ENCODE data around the gene PPFIBP1. TPM values are rescaled to one million over a fixed set of nuclear protein-coding genes. Genes with fewer than 3 reads are reported as not detected.
"Not testable (repeated sequence)": the region's sequence is repeated elsewhere in the genome, so short reads cannot be mapped to it uniquely, and the experiment has no call there.

PPFIBP1 gene
- total RNA-seq, 1 donor from 2014 or later: 330 TPM

- DNase-seq (ENCODE audit: missing footprints); ATAC-seq; intact Hi-C loops (cut with DNase I): not testable (repeated sequence)
These were observed 131.5 kb downstream of the PPFIBP1 start for GRCh38 chr12:27655476-27655875.

GRCh38 chr12:27657296-27657695, 133.3 kb downstream of the PPFIBP1 start:
- no peak for ATAC-seq
- DNase-seq (ENCODE audit: missing footprints): no peak
- intact Hi-C loops (cut with DNase I): no loop called here

DNA sequence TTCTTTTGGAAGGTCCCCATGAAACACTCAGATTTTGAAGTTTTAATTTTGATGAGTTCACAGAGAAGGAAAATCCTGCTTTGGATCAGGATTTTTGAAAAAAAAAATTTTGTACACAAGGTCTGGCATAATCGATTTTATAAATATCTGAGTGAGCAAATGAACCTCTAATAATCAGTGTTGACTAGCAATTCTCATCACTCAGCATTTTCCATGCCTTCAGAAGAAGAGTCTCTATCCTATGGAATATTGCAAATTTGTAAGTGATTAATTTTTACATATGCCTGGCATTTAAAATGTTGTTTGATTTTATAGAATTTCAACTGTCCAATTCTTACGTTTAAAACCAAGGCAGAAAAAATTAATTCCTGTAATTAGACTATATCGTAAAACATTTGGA, 141.7 kb downstream of the PPFIBP1 start:
- intact Hi-C loops (cut with DNase I): no loop called here
- ATAC-seq (no peak), DNase-seq (ENCODE audit: missing footprints) (no peak)

DNA sequence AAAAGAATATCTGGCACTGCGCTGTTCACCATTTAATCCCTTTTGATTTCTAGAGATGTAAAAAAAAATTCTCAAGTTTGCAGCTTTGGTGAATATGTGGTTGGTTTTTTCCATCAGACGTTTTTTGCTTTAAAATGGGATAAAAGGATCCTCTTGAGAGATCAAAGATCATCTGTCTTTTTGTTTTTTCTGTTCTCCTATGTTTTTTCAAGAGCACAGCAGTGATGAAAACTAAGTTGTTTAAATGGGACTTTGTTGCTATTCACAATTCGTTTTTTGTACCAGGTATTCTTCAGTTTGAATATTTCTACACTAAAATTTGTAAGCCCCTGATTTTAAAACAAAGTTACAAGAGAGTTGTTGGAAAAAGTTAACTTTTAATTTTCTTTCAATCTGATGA, 142.5 kb downstream of the PPFIBP1 start:
- no peak for DNase-seq (ENCODE audit: missing footprints)
- intact Hi-C loops (cut with DNase I): no loop called here
- ATAC-seq: no peak

- ATAC-seq (peak; percentile 44), DNase-seq (ENCODE audit: missing footprints) (no peak)
- intact Hi-C loops (cut with DNase I): no loop called here
These were observed 143.5 kb downstream of the PPFIBP1 start for GRCh38 chr12:27667540-27667939.

DNA sequence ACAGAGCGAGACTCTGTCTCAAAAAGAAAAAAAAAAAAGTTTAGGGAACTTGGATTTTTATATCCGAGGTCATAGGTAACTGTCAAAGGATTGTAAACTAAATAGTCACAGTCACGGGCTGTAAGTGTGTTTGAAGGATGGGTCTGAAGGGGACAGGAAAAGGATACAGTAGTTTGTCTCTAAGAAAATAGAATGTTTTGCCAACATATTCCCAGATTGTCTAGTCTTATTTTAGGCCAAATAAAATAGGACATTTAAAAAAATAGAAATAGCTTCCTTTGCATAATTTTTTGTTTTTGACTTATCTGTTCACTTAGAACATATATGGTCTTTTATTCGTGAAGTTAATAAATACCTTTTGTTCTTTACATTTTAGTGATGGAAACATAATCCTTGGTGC, 148.0 kb downstream of the PPFIBP1 start:
- no peak for ATAC-seq
- no peak for DNase-seq (ENCODE audit: missing footprints)
- intact Hi-C loops (cut with DNase I): no loop called here

DNA sequence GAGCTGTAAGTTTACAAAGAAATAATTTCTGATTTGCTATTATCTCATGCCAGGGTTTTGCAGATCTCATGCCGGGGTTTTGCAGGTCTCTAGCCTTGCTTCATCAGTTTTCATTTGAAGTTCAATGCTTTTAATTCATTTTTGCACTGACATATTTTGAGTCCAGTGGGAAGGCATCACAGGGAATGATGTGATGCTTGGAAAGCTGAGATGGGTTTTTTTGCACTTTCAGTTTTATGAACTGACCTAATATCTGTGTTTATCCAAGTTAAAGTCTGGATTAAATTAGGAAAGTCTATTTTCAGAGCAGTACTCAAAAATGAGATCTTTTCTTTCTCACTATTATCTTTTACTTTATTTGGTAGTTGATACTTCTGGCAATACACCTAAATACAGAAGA, 148.6 kb downstream of the PPFIBP1 start:
- intact Hi-C loops (cut with DNase I): no loop called here
- ATAC-seq (no peak), DNase-seq (ENCODE audit: missing footprints) (no peak)

- no peak for DNase-seq (ENCODE audit: missing footprints)
- peak; percentile 70 for ATAC-seq
- intact Hi-C loops (cut with DNase I): no loop called here
These were observed 149.2 kb downstream of the PPFIBP1 start for GRCh38 chr12:27673101-27673718.

DNA sequence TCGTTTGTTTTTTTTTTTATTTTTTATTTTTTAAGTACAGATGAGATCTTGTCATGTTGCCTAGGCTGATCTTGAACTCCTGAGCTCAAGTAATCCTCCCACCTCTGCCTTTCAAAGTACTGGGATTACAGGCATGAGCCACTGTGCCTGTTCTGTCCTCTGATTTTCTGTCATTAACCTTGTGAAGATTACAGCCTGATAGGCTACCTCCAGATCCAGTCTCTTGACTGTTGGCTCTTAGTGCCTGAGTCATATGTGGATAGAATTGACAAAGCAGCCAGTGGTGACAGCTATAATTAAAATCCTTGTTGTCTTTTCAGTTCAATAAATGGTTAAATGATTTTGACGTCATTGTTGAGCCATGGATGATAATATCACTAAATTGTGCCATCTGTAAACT, 151.0 kb downstream of the PPFIBP1 start:
- DNase-seq (ENCODE audit: missing footprints): no peak
- no peak for ATAC-seq
- intact Hi-C loops (cut with DNase I): no loop called here

GRCh38 chr12:27680619-27681018, 156.6 kb downstream of the PPFIBP1 start:
- ATAC-seq (no peak), DNase-seq (ENCODE audit: missing footprints) (no peak)
- intact Hi-C loops (cut with DNase I): no loop called here

DNA sequence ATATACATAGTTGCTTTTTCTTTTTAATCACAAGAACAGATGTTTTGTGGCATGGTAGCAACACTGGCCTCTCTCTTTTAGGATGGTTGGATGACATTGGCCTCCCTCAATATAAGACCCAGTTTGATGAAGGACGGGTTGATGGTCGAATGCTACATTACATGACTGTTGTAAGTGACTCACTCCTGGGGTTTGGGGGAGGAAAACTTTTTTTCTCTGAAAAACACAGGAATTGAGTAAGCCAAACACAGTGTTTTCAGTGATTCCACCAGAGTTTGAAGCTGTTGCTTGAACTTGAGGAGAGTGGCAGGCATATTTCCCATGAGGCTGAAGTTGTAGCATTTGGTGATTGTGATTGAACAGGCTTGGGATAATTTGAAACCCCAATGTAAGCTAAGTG, 158.5 kb downstream of the PPFIBP1 start:
- no peak for ATAC-seq
- intact Hi-C loops (cut with DNase I): no loop called here
- DNase-seq (ENCODE audit: missing footprints): no peak

DNA sequence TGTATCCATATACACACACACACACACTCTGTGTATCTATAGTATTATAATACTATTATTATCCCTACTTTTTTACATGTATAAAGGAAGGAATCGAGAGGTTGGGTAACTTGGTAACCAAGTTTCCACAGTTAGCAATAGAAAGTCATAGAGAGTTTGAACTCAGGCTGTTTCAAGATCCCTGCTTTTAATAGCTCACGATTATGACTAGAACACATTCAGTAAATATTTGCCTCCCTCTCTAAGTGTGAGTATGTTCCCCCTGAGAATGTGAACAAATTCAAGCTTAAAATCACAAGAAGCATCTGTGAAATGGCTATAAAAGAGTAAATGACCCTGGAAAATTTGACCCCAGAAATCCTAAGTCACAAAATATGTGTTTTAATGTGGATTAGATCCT, 161.3 kb downstream of the PPFIBP1 start:
- intact Hi-C loops (cut with DNase I): no loop called here
- ATAC-seq (no peak), DNase-seq (ENCODE audit: missing footprints) (no peak)

DNA sequence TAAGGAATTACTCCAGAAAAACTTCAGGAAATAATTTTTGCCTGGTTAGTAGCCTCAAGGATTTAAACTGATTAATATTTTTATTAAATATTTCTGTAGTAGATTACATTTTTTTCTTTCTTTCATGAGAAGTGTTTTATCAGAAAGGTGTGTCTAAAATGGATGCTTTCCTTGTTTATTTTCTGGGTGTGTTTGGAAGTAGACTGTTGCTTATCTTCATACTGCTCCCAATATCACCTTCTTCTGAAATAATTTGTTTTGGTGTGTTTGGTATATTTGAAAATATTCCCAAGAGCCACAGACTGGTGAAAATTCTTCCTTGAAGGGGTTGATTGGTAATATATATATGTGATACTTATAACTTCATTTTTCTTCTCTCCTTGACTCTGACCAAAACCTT, 162.1 kb downstream of the PPFIBP1 start:
- intact Hi-C loops (cut with DNase I): no loop called here
- no peak for ATAC-seq
- no peak for DNase-seq (ENCODE audit: missing footprints)

- intact Hi-C loops (cut with DNase I): no loop called here
- no peak for DNase-seq (ENCODE audit: missing footprints)
These were observed 164.7 kb downstream of the PPFIBP1 start for GRCh38 chr12:27688671-27689070.

DNA sequence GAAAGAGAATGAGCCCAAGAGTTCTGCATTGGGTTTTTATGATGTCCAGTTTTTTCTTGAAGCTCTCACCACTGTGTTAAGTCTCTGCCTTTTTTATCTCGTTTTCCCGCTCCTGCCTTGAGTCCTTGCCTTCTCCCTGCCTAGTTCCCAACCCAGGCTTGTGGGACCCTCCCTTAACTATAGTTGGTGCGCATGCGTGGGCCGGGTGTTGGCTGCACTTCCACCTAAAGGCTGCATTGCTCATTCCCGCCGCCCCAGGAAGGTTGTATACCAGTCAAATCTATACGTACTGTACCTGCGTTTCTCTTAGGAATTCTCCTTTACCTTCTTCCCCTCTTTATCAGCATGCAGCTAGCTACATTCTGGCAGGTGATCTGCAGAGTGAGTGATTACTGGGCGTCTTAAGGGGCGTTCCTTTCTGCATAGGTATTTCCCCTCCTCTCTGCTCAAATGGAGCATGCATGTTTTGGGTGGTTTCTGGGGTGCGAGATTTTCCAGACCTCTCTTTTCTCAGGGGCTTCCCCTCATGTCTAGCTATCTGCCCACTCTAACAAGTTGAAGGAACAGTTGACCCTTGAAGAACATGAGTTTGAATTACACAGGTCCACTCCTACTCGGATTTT, 165.7 kb downstream of the PPFIBP1 start:
- no peak for ATAC-seq

More at GRCh38 chr12:27688671-27689070, 164.7 kb downstream of the PPFIBP1 start:
- ATAC-seq: no peak

DNA sequence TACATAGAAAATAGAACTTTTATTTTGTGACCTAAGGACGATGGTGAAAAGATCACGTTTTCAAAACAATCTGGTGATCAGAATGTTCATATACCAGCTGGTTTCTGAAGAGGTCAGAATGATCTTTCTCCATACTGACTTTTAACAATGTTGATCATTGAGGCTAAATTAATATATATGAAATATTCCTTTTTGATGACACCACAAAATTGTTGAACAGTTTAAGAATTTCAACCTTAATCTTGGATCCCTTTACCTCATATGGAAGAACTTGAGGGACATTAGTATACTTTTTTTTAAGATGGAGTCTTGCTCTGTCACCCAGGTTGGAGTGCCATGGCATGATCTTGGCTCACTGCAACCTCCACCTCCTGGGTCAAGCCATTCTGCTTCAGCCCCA, 169.4 kb downstream of the PPFIBP1 start:
- DNase-seq (ENCODE audit: missing footprints) (no peak), ATAC-seq (no peak)
- intact Hi-C loops (cut with DNase I): no loop called here

More for the DNA sequence above, 165.7 kb downstream of the PPFIBP1 start:
- intact Hi-C loops (cut with DNase I): no loop called here
- DNase-seq (ENCODE audit: missing footprints): no peak

DNA sequence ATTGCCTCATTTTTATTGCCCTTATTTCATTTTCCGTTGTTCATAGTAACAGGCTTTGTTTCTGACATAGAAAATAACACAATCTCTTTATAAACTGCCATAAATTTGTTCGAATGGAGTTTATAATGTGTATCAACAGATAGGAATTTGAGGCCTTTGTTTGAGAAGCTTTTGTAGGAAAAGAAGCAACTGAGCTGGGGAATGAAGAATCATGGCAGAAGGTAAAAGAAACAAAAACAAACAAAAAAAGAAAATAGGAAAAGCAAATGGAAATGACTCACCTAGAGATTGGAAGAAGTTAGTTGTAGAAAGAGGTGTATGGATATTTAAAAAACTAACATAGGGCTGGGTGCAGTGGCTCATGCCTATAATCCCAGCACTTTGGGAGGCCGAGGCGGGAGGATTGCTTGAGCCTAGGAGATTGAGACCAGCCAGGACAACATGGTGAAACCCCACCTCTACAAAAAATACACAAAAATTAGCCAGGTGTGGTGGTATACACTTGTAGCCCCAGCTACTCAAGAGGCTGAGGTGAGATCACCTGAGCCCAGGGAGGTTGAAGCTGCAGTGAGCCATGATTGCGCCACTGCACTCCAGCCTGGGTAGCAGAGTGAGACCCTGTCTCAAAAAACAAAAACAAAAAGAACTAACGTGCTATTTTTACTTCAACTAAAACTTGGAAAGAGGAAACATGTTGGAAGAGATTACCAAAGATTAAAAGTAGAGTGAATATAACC, 171.7 kb downstream of the PPFIBP1 start:
- no peak for DNase-seq (ENCODE audit: missing footprints)
- no peak for ATAC-seq
- intact Hi-C loops (cut with DNase I): no loop called here

DNA sequence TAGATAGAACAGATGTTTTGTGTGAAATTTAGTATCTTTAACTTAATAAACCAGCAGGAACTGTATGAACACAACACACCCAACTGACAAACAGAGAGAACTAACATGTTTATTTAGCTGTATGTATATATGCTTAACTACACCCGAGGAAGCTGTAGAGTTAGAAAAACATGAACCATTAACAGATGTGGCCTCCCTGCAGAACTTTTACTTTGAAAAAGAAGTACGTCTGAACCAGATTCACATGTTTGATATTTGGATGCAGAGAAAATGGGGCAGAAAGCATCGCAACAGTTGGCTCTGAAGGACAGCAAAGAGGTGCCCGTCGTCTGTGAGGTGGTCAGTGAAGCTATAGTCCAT, 172.3 kb downstream of the PPFIBP1 start, which contains the start of gene REP15:
REP15 (plus strand) TSS at position 155 of the 360 bp plus-strand sequence; CDS start at position 271, 116 bp downstream.
- no peak for ATAC-seq
- intact Hi-C loops (cut with DNase I): no loop called here
- DNase-seq (ENCODE audit: missing footprints): no peak

DNA sequence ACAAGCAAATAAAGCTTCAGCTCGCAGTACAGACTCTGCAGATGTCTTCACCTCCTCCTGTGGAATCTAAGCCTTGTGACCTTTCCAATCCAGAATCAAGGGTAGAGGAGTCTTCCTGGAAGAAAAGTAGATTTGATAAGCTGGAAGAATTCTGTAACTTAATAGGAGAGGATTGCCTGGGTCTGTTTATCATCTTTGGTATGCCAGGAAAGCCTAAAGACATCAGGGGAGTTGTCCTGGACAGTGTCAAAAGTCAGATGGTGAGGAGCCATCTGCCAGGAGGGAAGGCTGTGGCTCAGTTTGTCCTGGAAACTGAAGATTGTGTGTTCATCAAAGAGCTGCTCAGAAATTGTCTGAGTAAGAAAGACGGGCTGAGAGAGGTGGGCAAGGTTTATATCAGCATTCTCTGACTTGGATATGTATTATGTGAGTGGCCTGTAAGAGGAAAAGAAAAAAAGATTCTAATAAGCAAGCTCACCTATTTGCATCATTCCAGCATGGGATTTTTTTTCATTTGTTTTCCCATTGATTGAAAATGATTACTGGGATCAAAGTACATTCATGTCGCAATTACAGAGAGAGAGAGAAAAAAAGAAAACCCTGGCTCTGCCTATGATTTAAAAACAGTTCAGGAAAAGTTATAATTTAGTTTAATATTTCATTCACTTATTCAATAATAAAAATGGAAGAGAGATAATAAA, 173.0 kb downstream of the PPFIBP1 start:
- ATAC-seq (no peak), DNase-seq (ENCODE audit: missing footprints) (no peak)
- intact Hi-C loops (cut with DNase I): no loop called here
